Measurements from ENCODE around the gene RHBDF2. TPM values are rescaled to one million over a fixed set of nuclear protein-coding genes. Genes with fewer than 3 reads are reported as not detected.
A peak's percentile ranks its signal among the peaks of the same experiment; 100 is the strongest.

Gene RHBDF2
- total RNA-seq, 6 experiments from 2014 or later, result 7.1 to 18.6 (median 11.0) TPM

DNA sequence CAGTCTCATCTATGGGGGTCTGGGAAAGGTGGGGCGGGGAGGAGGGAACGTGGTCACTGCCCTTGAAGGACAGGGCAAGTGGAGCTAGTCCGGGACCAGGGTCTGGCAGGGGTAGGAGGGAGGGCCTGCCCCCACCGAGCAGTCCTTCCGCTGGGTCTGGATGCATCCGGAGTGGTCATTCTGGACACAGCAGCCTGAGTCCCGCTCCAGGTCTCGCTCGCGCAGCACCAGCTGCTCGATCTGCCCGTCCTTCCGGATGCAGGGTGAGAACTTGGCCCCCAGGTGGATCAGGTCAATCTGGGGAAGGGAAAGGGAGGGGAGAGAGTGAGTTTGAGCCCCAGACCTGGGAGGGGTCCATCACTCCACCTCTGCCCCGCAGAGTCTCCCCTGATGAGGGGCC lies 27.0 kb downstream of the RHBDF2 start:
- no peaks in the 10 kb centered on the region for H3K36me3 ChIP-seq
- ATAC-seq, result no peak
- intact Hi-C loops (cut with DNase I), result no loop called here

GRCh38 chr17:76473541-76473985 lies 27.7 kb downstream of the RHBDF2 start:
- H3K4me3 ChIP-seq, result no peak overlapping the region
- H3K9me3 ChIP-seq, result no peaks in the 10 kb centered on the region
- no peaks in the 10 kb centered on the region for H3K36me3 ChIP-seq
- WGBS (ENCODE audit: insufficient coverage, low coverage, low lambda C conversion rate, missing lambda C conversion rate), result no CpG with 5 or more reads among the region's 18 CpGs
- no peak overlapping the region for H3K27ac ChIP-seq
- intact Hi-C loops (cut with DNase I), result no loop called here
- H3K4me1 ChIP-seq, result no peaks in the 10 kb centered on the region
- peak in 2 of 4 donors; percentile 6 to 21 for ATAC-seq
- DNase-seq, result peak in 1 of 3 donors; percentile 51
- no peak for TF ChIP-seq POLR2A (IDR thresholded peaks at IDR 0.05)
- TF ChIP-seq, protein P1, sequence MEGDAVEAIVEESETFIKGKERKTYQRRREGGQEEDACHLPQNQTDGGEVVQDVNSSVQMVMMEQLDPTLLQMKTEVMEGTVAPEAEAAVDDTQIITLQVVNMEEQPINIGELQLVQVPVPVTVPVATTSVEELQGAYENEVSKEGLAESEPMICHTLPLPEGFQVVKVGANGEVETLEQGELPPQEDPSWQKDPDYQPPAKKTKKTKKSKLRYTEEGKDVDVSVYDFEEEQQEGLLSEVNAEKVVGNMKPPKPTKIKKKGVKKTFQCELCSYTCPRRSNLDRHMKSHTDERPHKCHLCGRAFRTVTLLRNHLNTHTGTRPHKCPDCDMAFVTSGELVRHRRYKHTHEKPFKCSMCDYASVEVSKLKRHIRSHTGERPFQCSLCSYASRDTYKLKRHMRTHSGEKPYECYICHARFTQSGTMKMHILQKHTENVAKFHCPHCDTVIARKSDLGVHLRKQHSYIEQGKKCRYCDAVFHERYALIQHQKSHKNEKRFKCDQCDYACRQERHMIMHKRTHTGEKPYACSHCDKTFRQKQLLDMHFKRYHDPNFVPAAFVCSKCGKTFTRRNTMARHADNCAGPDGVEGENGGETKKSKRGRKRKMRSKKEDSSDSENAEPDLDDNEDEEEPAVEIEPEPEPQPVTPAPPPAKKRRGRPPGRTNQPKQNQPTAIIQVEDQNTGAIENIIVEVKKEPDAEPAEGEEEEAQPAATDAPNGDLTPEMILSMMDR (IDR thresholded peaks at IDR 0.05), result peak in 2 of 4 donors; percentile 12 to 16
- no peaks in the 10 kb centered on the region for H3K27me3 ChIP-seq

More for the DNA sequence above, 27.0 kb downstream of the RHBDF2 start:
- Histone ChIP-seq H3K4me3 (no peak overlapping the region), H3K4me1 (no peaks in the 10 kb centered on the region), H3K27ac (no peak overlapping the region), H3K27me3 (no peaks in the 10 kb centered on the region), H3K9me3 (no peaks in the 10 kb centered on the region)
- WGBS (ENCODE audit: insufficient coverage, low coverage, low lambda C conversion rate, missing lambda C conversion rate), result no CpG with 5 or more reads among the region's 14 CpGs
- no peak for TF ChIP-seq POLR2A (IDR thresholded peaks at IDR 0.05)
- TF ChIP-seq, protein P1 (IDR thresholded peaks at IDR 0.05), result no peak
- DNase-seq, result peak in 1 of 3 donors; percentile 42

- no peaks in the 10 kb centered on the region for H3K36me3 ChIP-seq
- WGBS (ENCODE audit: insufficient coverage, low coverage, low lambda C conversion rate, missing lambda C conversion rate), result no CpG with 5 or more reads among the region's 11 CpGs
- no peaks in the 10 kb centered on the region for H3K4me1 ChIP-seq
- H3K27me3 ChIP-seq, result no peaks in the 10 kb centered on the region
- H3K4me3 ChIP-seq, result no peak overlapping the region
- TF ChIP-seq, protein P1 (IDR thresholded peaks at IDR 0.05), result no peak
- no peak for TF ChIP-seq POLR2A (IDR thresholded peaks at IDR 0.05)
- intact Hi-C loops (cut with DNase I), result no loop called here
- ATAC-seq (no peak), DNase-seq (no peak)
- no peaks in the 10 kb centered on the region for H3K9me3 ChIP-seq
- no peak overlapping the region for H3K27ac ChIP-seq
These were observed 28.5 kb downstream of the RHBDF2 start for GRCh38 chr17:76472726-76473125.

GRCh38 chr17:76472258-76472645 lies 29.0 kb downstream of the RHBDF2 start:
- TF ChIP-seq, protein P1 (IDR thresholded peaks at IDR 0.05), result no peak
- no peak for TF ChIP-seq POLR2A (IDR thresholded peaks at IDR 0.05)
- H3K27me3 ChIP-seq, result no peaks in the 10 kb centered on the region
- H3K36me3 ChIP-seq, result no peaks in the 10 kb centered on the region
- H3K27ac ChIP-seq, result no peak overlapping the region
- DNase-seq (no peak), ATAC-seq (no peak)
- H3K4me1 ChIP-seq, result no peaks in the 10 kb centered on the region
- WGBS (ENCODE audit: insufficient coverage, low coverage, low lambda C conversion rate, missing lambda C conversion rate), result 92% methylated on average over 13 of the region's 15 CpGs
- intact Hi-C loops (cut with DNase I), result no loop called here
- no peak overlapping the region for H3K4me3 ChIP-seq
- H3K9me3 ChIP-seq, result no peaks in the 10 kb centered on the region
